Activated naive CD8-positive, alpha-beta T cell treated with anti-CD3 and anti-CD28 coated beads for 36 hours (primary cell): Measurements from ENCODE around the gene SULF2. TPM values are rescaled to one million over a fixed set of nuclear protein-coding genes. Genes with fewer than 3 reads are reported as not detected.

ENCODE experiments used
- DNase-seq: peaks from one replicate; pipeline ENCODE4 v3.0.0; 2021
- H3K27ac Mint-ChIP-seq: one replicate; pipeline ENCODE4 v1.8.0; 2022; ENCODE audit warnings: mild to moderate bottlenecking, moderate library complexity, mixed read lengths
- H3K27me3 Mint-ChIP-seq: one replicate; pipeline ENCODE4 v1.8.0; 2022; ENCODE audit warnings: mild to moderate bottlenecking, mixed read lengths
- H3K36me3 Mint-ChIP-seq: one replicate; pipeline ENCODE4 v1.8.0; 2021; ENCODE audit warnings: mild to moderate bottlenecking, mixed read lengths
- H3K4me1 Mint-ChIP-seq: one replicate; pipeline ENCODE4 v1.8.0; 2021; ENCODE audit warnings: mixed read lengths
- H3K4me3 Mint-ChIP-seq: one replicate; pipeline ENCODE4 v1.8.0; 2022; ENCODE audit warnings: mild to moderate bottlenecking, moderate library complexity, mixed read lengths
- H3K9me3 Mint-ChIP-seq: one replicate; pipeline ENCODE4 v1.8.0; 2022; ENCODE audit warnings: mixed read lengths
- total RNA-seq, 2 experiments: library from RNA; stranded (reverse); gene quantifications; one replicate each; pipeline ENCODE4 v1.2.3, GENCODE V29; 2021

SULF2 gene
- total RNA-seq, 2 experiments from 2014 or later: 0.76 to 0.88 TPM

- Mint-ChIP-seq H3K4me1 (peaks cover 27% of the 10 kb centered on the region), H3K27ac (peak overlapping the region; percentile 91), H3K27me3 (no peaks in the 10 kb centered on the region), H3K9me3 (no peaks in the 10 kb centered on the region), H3K4me3 (peak overlapping the region; percentile 82), H3K36me3 (peaks cover 5% of the 10 kb centered on the region)
- peak; percentile 70 for DNase-seq
Measured at GRCh38 chr20:47727170-47727880, 58.0 kb downstream of the SULF2 start.

- Mint-ChIP-seq H3K4me3 (no peak overlapping the region), H3K27ac (peak overlapping the region; percentile 91), H3K9me3 (no peaks in the 10 kb centered on the region), H3K36me3 (peaks cover 5% of the 10 kb centered on the region), H3K27me3 (no peaks in the 10 kb centered on the region), H3K4me1 (peaks cover 27% of the 10 kb centered on the region)
- no peak for DNase-seq
Measured at GRCh38 chr20:47726632-47727031, 58.6 kb downstream of the SULF2 start.

- Mint-ChIP-seq H3K36me3 (peaks cover 5% of the 10 kb centered on the region), H3K27me3 (no peaks in the 10 kb centered on the region), H3K4me1 (peaks cover 27% of the 10 kb centered on the region), H3K4me3 (no peak overlapping the region), H3K9me3 (no peaks in the 10 kb centered on the region), H3K27ac (peak overlapping the region; percentile 21)
- peak; percentile 83 for DNase-seq
Measured at GRCh38 chr20:47725248-47725973, 59.9 kb downstream of the SULF2 start.

- Mint-ChIP-seq H3K27ac (no peak overlapping the region), H3K4me3 (no peak overlapping the region)
Measured at GRCh38 chr20:47724910-47725247, 60.4 kb downstream of the SULF2 start.

GRCh38 chr20:47724396-47724795, 60.9 kb downstream of the SULF2 start:
- DNase-seq: no peak
- H3K27ac Mint-ChIP-seq: no peak overlapping the region
- no peaks in the 10 kb centered on the region for H3K9me3 Mint-ChIP-seq
- H3K27me3 Mint-ChIP-seq: no peaks in the 10 kb centered on the region
- peaks cover 5% of the 10 kb centered on the region for H3K36me3 Mint-ChIP-seq
- no peak overlapping the region for H3K4me3 Mint-ChIP-seq
- H3K4me1 Mint-ChIP-seq: peaks cover 27% of the 10 kb centered on the region

More at GRCh38 chr20:47724910-47725247, 60.4 kb downstream of the SULF2 start:
- H3K36me3 Mint-ChIP-seq: peaks cover 5% of the 10 kb centered on the region
- no peaks in the 10 kb centered on the region for H3K9me3 Mint-ChIP-seq
- H3K27me3 Mint-ChIP-seq: no peaks in the 10 kb centered on the region
- DNase-seq: no peak
- H3K4me1 Mint-ChIP-seq: peaks cover 27% of the 10 kb centered on the region

GRCh38 chr20:47723322-47723721, 62.0 kb downstream of the SULF2 start:
- Mint-ChIP-seq H3K27ac (no peak overlapping the region), H3K4me3 (no peak overlapping the region), H3K36me3 (peaks cover 5% of the 10 kb centered on the region), H3K27me3 (no peaks in the 10 kb centered on the region), H3K9me3 (no peaks in the 10 kb centered on the region), H3K4me1 (peaks cover 27% of the 10 kb centered on the region)
- DNase-seq: no peak

GRCh38 chr20:47720636-47721427, 64.4 kb downstream of the SULF2 start:
- H3K9me3 Mint-ChIP-seq: no peaks in the 10 kb centered on the region
- peaks cover 10% of the 10 kb centered on the region for H3K4me1 Mint-ChIP-seq
- no peaks in the 10 kb centered on the region for H3K36me3 Mint-ChIP-seq

GRCh38 chr20:47719625-47720024, 65.7 kb downstream of the SULF2 start:
- Mint-ChIP-seq H3K4me3 (no peak overlapping the region), H3K27me3 (no peaks in the 10 kb centered on the region), H3K4me1 (no peaks in the 10 kb centered on the region), H3K36me3 (no peaks in the 10 kb centered on the region), H3K9me3 (no peaks in the 10 kb centered on the region), H3K27ac (no peak overlapping the region)
- no peak for DNase-seq

More at GRCh38 chr20:47720636-47721427, 64.4 kb downstream of the SULF2 start:
- H3K4me3 Mint-ChIP-seq: no peak overlapping the region
- H3K27me3 Mint-ChIP-seq: no peaks in the 10 kb centered on the region
- H3K27ac Mint-ChIP-seq: no peak overlapping the region
- no peak for DNase-seq

GRCh38 chr20:47719211-47719610, 66.1 kb downstream of the SULF2 start:
- no peak for DNase-seq
- no peaks in the 10 kb centered on the region for H3K27me3 Mint-ChIP-seq

GRCh38 chr20:47718398-47718797, 66.9 kb downstream of the SULF2 start:
- H3K36me3 Mint-ChIP-seq: no peaks in the 10 kb centered on the region
- no peaks in the 10 kb centered on the region for H3K4me1 Mint-ChIP-seq
- no peak overlapping the region for H3K27ac Mint-ChIP-seq
- no peak overlapping the region for H3K4me3 Mint-ChIP-seq
- no peaks in the 10 kb centered on the region for H3K9me3 Mint-ChIP-seq
- DNase-seq: no peak
- H3K27me3 Mint-ChIP-seq: no peaks in the 10 kb centered on the region

More at GRCh38 chr20:47719211-47719610, 66.1 kb downstream of the SULF2 start:
- H3K36me3 Mint-ChIP-seq: no peaks in the 10 kb centered on the region
- no peak overlapping the region for H3K4me3 Mint-ChIP-seq
- H3K4me1 Mint-ChIP-seq: no peaks in the 10 kb centered on the region
- no peaks in the 10 kb centered on the region for H3K9me3 Mint-ChIP-seq
- no peak overlapping the region for H3K27ac Mint-ChIP-seq

- DNase-seq: no peak
- Mint-ChIP-seq H3K4me1 (no peaks in the 10 kb centered on the region), H3K27me3 (no peaks in the 10 kb centered on the region), H3K9me3 (no peaks in the 10 kb centered on the region), H3K27ac (no peak overlapping the region), H3K36me3 (no peaks in the 10 kb centered on the region), H3K4me3 (no peak overlapping the region)
Measured at GRCh38 chr20:47717421-47717820, 67.9 kb downstream of the SULF2 start.

- H3K4me3 Mint-ChIP-seq: no peak overlapping the region
- H3K36me3 Mint-ChIP-seq: no peaks in the 10 kb centered on the region
- no peak overlapping the region for H3K27ac Mint-ChIP-seq
- H3K9me3 Mint-ChIP-seq: no peaks in the 10 kb centered on the region
- no peak for DNase-seq
- peaks cover 3% of the 10 kb centered on the region for H3K27me3 Mint-ChIP-seq
- H3K4me1 Mint-ChIP-seq: no peaks in the 10 kb centered on the region
Measured at GRCh38 chr20:47713878-47714450, 71.3 kb downstream of the SULF2 start.

- no peak overlapping the region for H3K4me3 Mint-ChIP-seq
- H3K4me1 Mint-ChIP-seq: no peaks in the 10 kb centered on the region
- H3K9me3 Mint-ChIP-seq: no peaks in the 10 kb centered on the region
- H3K36me3 Mint-ChIP-seq: no peaks in the 10 kb centered on the region
- H3K27ac Mint-ChIP-seq: no peak overlapping the region
- DNase-seq: no peak
- H3K27me3 Mint-ChIP-seq: peaks cover 3% of the 10 kb centered on the region
Measured at GRCh38 chr20:47713163-47713562, 72.1 kb downstream of the SULF2 start.

GRCh38 chr20:47711046-47711752, 74.1 kb downstream of the SULF2 start:
- H3K36me3 Mint-ChIP-seq: no peaks in the 10 kb centered on the region
- no peaks in the 10 kb centered on the region for H3K4me1 Mint-ChIP-seq
- no peak for DNase-seq
- no peak overlapping the region for H3K27ac Mint-ChIP-seq
- no peak overlapping the region for H3K4me3 Mint-ChIP-seq
- peaks cover 3% of the 10 kb centered on the region for H3K27me3 Mint-ChIP-seq
- H3K9me3 Mint-ChIP-seq: no peaks in the 10 kb centered on the region
